Activated CD8-positive, alpha-beta memory T cell treated with anti-CD3 and anti-CD28 coated beads for 1 hour (primary cell): ENCODE measurements around the gene TXNRD2.
A peak's percentile ranks its signal among the peaks of the same experiment; 100 is the strongest.

ENCODE experiments used
- DNase-seq, 2 donors: peaks; one replicate each; pipeline ENCODE4 v3.0.0-alpha.2; 2020; ENCODE audit warnings: low read depth in 1 of 2; ENCODE audit errors: extremely low read depth in 1 of 2

Gene TXNRD2

DNA sequence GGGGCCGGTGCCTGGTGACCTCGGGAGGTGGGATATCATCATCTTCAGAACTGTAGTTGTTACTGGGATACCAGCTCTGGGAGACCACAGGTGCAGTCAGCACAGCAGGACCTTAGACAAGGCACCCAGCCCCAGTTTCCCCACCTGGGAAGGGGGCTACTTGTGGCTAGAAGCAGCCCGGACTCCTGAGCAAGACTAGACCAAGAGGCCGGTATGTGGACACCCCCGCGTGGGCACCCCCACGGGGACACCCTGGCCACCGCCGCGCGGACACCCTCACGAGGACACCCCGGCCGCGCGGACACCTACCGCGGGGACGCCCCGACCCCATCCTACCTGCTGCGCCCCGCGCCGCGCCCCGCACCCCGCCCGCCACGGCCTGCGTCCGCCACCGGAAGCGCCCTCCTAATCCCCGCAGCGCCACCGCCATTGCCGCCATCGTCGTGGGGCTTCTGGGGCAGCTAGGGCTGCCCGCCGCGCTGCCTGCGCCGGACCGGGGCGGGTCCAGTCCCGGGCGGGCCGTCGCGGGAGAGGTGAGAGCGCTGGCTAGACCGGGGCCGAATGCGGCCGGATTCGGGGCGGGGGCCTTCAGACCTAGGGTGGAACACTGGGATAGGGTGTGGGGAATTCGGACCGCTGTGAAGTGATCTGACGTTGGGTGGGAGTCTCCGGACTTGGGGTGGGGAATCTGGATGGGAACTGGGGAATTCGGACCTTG lies at the start of gene TXNRD2, which contains the start of gene COMT:
Gene TXNRD2 (minus strand): TSS at position 454 of the 718 bp plus-strand sequence. CDS start 15 bp downstream, at position 439.
Gene COMT (plus strand): TSS at position 408 of the 718 bp plus-strand sequence. CDS start 20,755 bp downstream, outside the sequence.
- DNase-seq, result peak in 1 of 2 donors; percentile 55

DNA sequence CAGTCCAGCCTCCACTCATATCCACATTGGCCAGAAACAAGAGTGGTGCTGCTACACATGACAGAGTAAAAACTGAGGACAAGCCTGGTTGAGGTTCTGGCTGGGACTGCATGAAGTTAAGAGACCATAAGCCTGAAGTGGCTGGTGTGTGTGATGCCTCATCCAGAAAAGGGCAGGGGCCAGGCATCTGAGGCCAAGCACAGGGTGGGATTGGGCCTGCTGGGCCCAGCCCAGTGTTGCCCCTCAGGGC lies 49.7 kb upstream of the TXNRD2 start:
- no peak for DNase-seq

GRCh38 chr22:19990609-19991394 lies 49.2 kb upstream of the TXNRD2 start:
- no peak for DNase-seq

GRCh38 chr22:19990188-19990587 lies 48.6 kb upstream of the TXNRD2 start:
- no peak for DNase-seq

DNA sequence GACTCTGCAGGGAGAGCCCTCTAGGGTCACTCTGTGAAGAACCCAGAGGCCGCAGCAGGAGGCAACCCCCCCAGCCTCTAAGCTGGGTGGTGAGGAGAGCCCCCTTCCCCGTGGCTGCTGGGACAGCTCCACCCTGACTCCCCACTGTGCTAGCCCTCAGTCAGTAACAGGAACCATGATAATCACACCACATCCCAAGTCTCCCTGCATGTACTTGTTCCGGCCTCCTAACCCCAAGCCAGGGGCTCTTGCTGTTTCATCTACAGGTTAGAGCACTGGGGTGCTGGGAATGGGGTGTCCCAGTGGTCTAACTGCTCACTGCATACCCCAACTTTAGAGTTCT lies 48.1 kb upstream of the TXNRD2 start:
- DNase-seq, result no peak

GRCh38 chr22:19988965-19989724 lies 47.5 kb upstream of the TXNRD2 start:
- no peak for DNase-seq

DNA sequence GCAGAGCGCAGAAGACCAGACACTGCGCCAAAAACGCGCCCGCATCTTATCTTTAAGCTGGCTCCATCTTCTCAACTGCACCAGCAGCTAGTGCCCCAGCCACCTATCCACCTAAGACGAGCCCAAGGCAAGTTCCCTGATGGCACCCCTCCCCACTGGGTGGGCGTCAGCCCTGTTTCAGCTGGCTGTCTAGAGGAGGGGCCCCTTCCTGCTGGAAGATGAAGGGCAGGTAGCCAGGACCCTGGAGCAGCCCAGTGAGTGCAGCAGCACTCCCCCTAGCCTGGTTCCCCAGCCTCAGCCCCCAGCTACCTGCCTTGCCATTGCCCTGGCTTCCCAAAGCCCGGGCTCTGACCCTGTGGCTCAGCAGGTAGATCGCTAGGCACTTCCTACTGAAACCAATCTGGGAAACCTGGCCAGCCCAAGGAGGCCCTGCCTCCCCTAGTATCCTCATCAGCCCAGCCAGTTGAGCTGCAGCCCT lies 46.8 kb upstream of the TXNRD2 start:
- DNase-seq, result no peak

GRCh38 chr22:19987394-19988306 lies 46.0 kb upstream of the TXNRD2 start:
- DNase-seq, result no peak

- peak in 1 of 2 donors; percentile 49 for DNase-seq
These were observed 45.1 kb upstream of the TXNRD2 start for GRCh38 chr22:19986410-19987341.

GRCh38 chr22:19986011-19986409 lies 44.4 kb upstream of the TXNRD2 start:
- no peak for DNase-seq

DNA sequence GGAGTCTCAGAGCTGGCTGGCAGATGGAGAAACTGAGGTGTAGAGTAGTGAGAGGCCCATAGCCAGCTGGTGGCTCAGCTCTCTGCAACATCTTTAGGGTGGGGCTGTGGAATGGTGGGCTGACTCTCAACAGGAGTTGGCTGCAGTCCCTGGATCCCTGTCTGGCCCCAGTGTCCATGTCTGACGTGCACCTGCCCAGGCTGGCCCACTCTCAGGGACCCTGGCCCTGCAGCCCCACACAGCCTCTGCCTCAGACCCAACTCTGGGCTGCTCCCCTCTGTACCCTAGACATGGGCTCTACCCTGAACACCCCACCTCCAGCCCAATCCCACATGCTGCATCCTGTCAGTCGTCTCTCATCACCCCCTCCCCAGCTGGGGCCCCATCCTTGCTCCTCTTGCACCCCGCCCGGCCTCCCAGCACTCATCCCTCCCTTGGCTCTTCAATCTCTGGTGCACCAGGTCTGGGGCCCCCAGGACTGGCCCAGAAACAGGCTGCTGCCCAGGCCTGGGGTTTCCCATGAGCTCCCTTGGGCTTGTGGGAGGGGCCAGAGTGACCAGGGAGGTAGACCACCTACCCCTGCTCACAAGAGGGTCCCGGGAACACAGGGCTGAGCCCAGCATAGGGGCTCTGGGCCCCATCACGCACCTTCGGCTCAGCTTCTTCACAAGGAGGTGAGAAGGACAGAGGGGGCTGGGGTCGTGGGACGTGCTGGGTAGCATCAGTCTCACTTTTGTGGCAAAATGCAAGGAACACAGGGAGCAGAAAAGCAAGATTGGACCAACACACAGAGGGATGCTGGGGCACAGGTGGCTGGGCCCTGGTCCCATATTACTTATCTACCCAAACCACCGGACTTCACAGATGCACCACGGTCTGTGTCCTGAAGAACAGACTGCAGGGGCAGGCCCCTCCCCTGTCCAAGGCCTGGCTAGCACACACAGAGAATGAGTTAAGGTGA lies 43.5 kb upstream of the TXNRD2 start:
- no peak for DNase-seq

GRCh38 chr22:19984201-19984753 lies 42.7 kb upstream of the TXNRD2 start:
- no peak for DNase-seq

- DNase-seq, result no peak
These were observed 42.1 kb upstream of the TXNRD2 start for GRCh38 chr22:19983741-19984140.

- DNase-seq, result no peak
These were observed 41.5 kb upstream of the TXNRD2 start for GRCh38 chr22:19982991-19983578.

DNA sequence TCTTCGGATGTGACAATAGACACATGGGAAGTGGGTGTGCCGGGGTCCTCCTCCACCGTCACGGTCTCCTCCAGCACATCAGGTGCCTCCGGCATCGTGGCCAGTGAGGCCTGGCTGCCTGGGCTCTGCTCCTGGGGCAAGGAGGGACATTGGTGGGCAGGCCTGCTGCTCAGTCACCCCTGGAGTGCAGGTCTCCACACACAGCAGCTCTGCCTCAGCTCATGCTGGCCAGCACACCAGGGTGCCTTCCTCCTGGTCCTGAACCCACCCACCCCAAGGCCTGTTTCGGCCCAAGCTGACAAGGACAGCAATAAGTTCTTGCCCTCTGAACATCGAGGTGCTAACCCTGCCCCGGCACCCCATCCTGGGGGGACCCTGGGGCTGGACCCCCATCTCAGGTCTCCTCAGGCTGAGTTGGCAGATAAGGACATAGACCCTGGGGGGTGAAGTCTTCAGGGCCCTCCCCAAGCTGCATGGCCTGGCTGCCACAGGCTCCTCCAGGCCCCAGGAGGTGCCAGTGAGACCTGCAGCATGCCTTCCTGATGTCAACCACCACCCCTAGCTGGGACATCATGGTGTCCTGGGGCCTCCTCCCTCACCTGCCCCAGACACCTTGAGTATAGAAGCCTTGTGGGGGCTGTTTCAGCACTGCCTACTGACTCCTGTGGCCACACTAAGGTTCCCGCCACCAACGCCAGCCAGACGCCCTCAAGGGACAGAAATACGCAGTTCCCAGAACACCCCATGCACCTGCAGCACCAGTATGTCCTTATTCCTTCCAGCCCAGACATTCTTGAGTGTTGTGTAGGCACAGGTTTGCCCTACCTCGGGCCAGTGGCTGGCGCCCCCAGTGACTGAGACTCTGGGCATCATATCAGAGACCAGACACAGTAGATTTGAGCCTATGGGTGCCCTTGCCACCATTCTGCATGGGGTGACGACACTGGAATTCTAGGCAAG lies 40.6 kb upstream of the TXNRD2 start:
- no peak for DNase-seq

DNA sequence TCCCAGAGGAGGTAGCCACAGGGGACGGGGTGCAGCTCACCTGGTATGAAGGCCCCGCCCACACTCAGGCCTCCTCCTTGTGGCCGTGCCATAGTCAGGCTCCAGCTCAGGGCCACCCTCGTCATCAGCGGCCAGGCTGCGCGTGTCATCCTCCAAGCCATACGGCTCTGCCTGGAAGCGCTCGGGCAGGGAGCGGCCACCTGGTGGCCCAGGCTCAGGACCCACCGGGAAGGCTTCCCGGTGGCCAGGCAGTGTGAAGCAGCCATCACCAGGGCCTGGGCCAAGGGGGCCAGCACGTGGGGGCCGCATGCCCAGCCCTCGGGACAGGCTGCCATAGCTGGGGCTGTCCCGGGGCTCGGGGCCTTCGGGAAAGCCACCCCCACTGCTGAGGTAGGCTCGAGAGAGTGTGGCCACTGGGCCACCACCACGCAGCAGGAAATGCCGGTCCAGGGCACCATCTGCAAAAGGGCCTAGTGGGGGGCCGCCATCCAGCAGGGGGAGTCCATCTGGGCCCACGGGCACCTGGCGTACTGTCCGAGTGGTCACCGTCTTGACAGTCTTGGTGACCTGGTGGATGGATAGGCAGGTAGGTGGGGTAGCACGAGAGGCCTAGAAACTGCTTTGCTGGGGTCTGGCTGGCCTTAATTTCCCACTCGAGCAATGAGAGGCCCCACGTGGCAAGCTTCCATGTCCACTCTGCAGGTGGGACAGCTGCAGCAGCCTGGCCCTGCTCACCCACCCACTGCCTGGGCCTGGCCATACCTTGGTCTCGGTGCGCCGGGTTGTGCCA lies 39.7 kb upstream of the TXNRD2 start:
- no peak for DNase-seq
